GM19468 (cell line): ENCODE measurements around the gene IMPA2.

Experiments
- ATAC-seq: cut with Tn5 transposase; IDR thresholded peaks from one replicate; pipeline ENCODE4 v1.9.1; 2021; ENCODE audit warnings: mild to moderate bottlenecking, moderate library complexity, moderate number of reproducible peaks; ENCODE audit not compliant: unreplicated experiment; ENCODE audit errors: extremely low read depth

IMPA2 gene

GRCh38 chr18:12041561-12041960, 60.3 kb downstream of the IMPA2 start:
- ATAC-seq, result no peak

- ATAC-seq, result no peak
Observed at GRCh38 chr18:12043811-12044210, 62.5 kb downstream of the IMPA2 start.

GRCh38 chr18:12044591-12044990, 63.3 kb downstream of the IMPA2 start:
- ATAC-seq, result no peak

GRCh38 chr18:12046046-12046750, 64.9 kb downstream of the IMPA2 start:
- no peak for ATAC-seq

- no peak for ATAC-seq
Observed at GRCh38 chr18:12046751-12047335, 65.5 kb downstream of the IMPA2 start.

GRCh38 chr18:12048010-12048826, 66.9 kb downstream of the IMPA2 start:
- ATAC-seq, result no peak

- ATAC-seq, result no peak
Observed at GRCh38 chr18:12048827-12049175, 67.5 kb downstream of the IMPA2 start.

GRCh38 chr18:12049978-12050811, 68.9 kb downstream of the IMPA2 start:
- peak; percentile 80 for ATAC-seq

- ATAC-seq, result no peak
Observed at GRCh38 chr18:12052866-12053265, 71.6 kb downstream of the IMPA2 start.

GRCh38 chr18:12053289-12053688, 72.0 kb downstream of the IMPA2 start:
- ATAC-seq, result peak; percentile 30

GRCh38 chr18:12056034-12056883, 75.0 kb downstream of the IMPA2 start:
- ATAC-seq, result no peak

- no peak for ATAC-seq
Observed at GRCh38 chr18:12056884-12057402, 75.6 kb downstream of the IMPA2 start.

GRCh38 chr18:12057419-12058039, 76.2 kb downstream of the IMPA2 start:
- no peak for ATAC-seq

GRCh38 chr18:12059334-12060181, 78.3 kb downstream of the IMPA2 start:
- ATAC-seq, result no peak

GRCh38 chr18:12060182-12060870, 79.0 kb downstream of the IMPA2 start:
- ATAC-seq, result no peak

- no peak for ATAC-seq
Observed at GRCh38 chr18:12061685-12062084, 80.4 kb downstream of the IMPA2 start.

- no peak for ATAC-seq
Observed at GRCh38 chr18:12062974-12063373, 81.7 kb downstream of the IMPA2 start.
